Measurements from ENCODE around the gene INO80D.

Gene INO80D

GRCh38 chr2:206069417-206069816, 16.6 kb downstream of the INO80D start:
- H3K4me3 ChIP-seq (replicated peaks in 1 of 2; ENCODE audit: low read depth in 2 of 2, low read length in 2 of 2): no peak overlapping the region
- DNase-seq (ENCODE audit: low read depth in 2 of 2): no peak
- TF ChIP-seq CTCF (IDR thresholded peaks at IDR 0.05; ENCODE audit: low read depth, low read length): no peak

DNA sequence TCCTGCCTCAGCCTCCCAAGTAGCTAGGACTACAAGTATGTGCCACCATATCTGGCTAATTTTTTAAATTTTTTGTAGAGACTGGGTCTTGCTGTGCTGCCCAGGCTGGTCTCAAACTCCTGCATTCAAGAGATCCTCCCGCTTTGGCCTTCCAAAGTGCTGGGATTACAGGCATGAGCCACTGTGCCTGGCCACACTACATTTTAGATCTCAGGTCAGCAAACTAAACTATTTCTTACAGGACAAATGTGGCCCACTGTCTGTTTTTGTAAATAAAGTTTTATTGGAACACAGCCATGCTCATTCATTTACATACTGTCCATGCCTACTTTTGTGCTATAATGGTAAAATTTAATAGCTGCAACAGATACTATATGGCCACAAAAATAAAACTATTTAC, 17.8 kb downstream of the INO80D start:
- no peak for DNase-seq (ENCODE audit: low read depth in 2 of 2)
- TF ChIP-seq CTCF (IDR thresholded peaks at IDR 0.05; ENCODE audit: low read depth, low read length): no peak

DNA sequence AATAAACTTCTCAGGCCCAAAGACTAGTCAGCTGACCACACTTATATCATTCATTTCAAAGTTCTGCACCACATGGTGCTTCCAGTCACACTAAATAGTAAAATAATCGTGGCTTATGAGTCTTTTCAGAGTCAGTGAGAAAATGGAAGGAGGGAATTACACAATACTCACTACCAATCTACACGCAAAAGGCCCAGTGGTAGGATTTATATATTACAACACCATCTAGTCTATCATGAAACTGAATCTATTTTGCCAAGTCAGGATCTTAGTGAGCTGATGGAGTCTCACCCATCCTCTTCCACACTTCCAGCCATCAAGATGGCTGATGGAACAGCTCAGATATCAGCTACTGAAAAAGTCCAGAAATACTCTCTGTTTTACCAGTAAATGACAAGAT, 21.9 kb downstream of the INO80D start:
- DNase-seq (ENCODE audit: low read depth in 2 of 2): peak; percentile 7 to 16
- no peak overlapping the region for H3K4me3 ChIP-seq (replicated peaks in 1 of 2; ENCODE audit: low read depth in 2 of 2, low read length in 2 of 2)
- TF ChIP-seq CTCF (IDR thresholded peaks at IDR 0.05; ENCODE audit: low read depth, low read length): no peak

More for the DNA sequence above, 17.8 kb downstream of the INO80D start:
- no peak overlapping the region for H3K4me3 ChIP-seq (replicated peaks in 1 of 2; ENCODE audit: low read depth in 2 of 2, low read length in 2 of 2)

GRCh38 chr2:206063635-206064034, 22.3 kb downstream of the INO80D start:
- TF ChIP-seq CTCF (IDR thresholded peaks at IDR 0.05; ENCODE audit: low read depth, low read length): no peak
- H3K4me3 ChIP-seq (replicated peaks in 1 of 2; ENCODE audit: low read depth in 2 of 2, low read length in 2 of 2): no peak overlapping the region
- DNase-seq (ENCODE audit: low read depth in 2 of 2): no peak

- no peak for TF ChIP-seq CTCF (IDR thresholded peaks at IDR 0.05; ENCODE audit: low read depth, low read length)
- no peak overlapping the region for H3K4me3 ChIP-seq (replicated peaks in 1 of 2; ENCODE audit: low read depth in 2 of 2, low read length in 2 of 2)
- DNase-seq (ENCODE audit: low read depth in 2 of 2): no peak
Observed at GRCh38 chr2:206062724-206063123, 23.2 kb downstream of the INO80D start.

DNA sequence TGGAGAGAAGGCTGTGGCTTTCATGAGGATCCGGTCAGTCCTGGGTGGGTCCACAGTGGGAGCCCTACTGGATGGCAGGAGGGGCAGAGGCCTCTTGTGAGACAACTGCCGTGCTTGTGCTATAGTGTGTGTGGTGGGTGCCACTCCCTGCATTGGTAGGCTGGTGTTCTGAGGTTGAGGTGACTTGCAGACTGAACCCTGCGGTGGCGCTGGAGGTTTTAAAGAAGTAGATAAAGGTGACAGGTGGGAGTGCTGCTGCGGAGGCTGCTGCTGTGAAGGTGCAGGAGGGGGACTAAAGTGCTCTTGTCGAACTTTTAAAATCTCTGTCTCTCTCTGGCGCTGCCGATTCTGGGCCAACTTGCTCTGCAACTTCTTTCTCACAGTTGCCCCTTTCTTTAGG, 29.7 kb downstream of the INO80D start:
- DNase-seq (ENCODE audit: low read depth in 2 of 2): no peak
- TF ChIP-seq CTCF (IDR thresholded peaks at IDR 0.05; ENCODE audit: low read depth, low read length): no peak
- H3K4me3 ChIP-seq (replicated peaks in 1 of 2; ENCODE audit: low read depth in 2 of 2, low read length in 2 of 2): no peak overlapping the region

GRCh38 chr2:206054952-206055351, 31.0 kb downstream of the INO80D start:
- no peak for TF ChIP-seq CTCF (IDR thresholded peaks at IDR 0.05; ENCODE audit: low read depth, low read length)
- no peak overlapping the region for H3K4me3 ChIP-seq (replicated peaks in 1 of 2; ENCODE audit: low read depth in 2 of 2, low read length in 2 of 2)
- no peak for DNase-seq (ENCODE audit: low read depth in 2 of 2)

Data from cardiac fibroblast (primary cell).